A673 (cell line): Measurements from ENCODE around the gene SPON2. TPM values are rescaled to one million over a fixed set of nuclear protein-coding genes. Genes with fewer than 3 reads are reported as not detected.
A peak's percentile ranks its signal among the peaks of the same experiment; 100 is the strongest.

Experiments
- Bru-seq: library from RNA; stranded (reverse); fragments of 400-500 nt; gene quantifications from one replicate; lab custom pipeline; 2021; lab: Mats Ljungman, UMichigan
- BruChase-seq, 2 experiments: library from RNA; stranded (reverse); fragments of 400-500 nt; gene quantifications; one replicate each; lab custom pipeline; 2021; lab: Mats Ljungman, UMichigan
- BruUV-seq: library from RNA; stranded (reverse); fragments of 400-500 nt; replicated peaks from 2 replicates; lab custom pipeline; 2021; lab: Mats Ljungman, UMichigan
- CTCF ChIA-PET: fragments of 300-600 bp; sonication (Branson Sonifier 250); formaldehyde crosslinking; loops from one replicate; lab custom pipeline; 2022; ENCODE audit warnings: antibody characterized with exemption; lab: Charles Lee
- POLR2A ChIA-PET: fragments of 300-600 bp; sonication (Branson Sonifier 250); formaldehyde crosslinking; loops from one replicate; lab custom pipeline; 2022; ENCODE audit warnings: antibody characterized with exemption; ENCODE audit not compliant: low non-redundant PET; lab: Charles Lee
- DNase-seq: peaks from one replicate; pipeline ENCODE4 v3.0.0-alpha.2; 2015; ENCODE audit warnings: low spot score
- H3K27ac ChIP-seq: fragments of 200-600 bp; sonication (generic); 2 replicates; pipeline ENCODE4 v1.5.1; 2016; ENCODE audit warnings: mixed run types, low read depth, mild to moderate bottlenecking, mixed read lengths, antibody characterized with exemption, low read length; ENCODE audit not compliant: poor library complexity, severe bottlenecking
- H3K27me3 ChIP-seq: fragments of 200-600 bp; sonication (generic); replicated peaks from 2 replicates; pipeline ENCODE4 v1.6.1; 2017; ENCODE audit warnings: mixed run types, low read depth, mild to moderate bottlenecking, mixed read lengths, antibody characterized with exemption, low read length; ENCODE audit not compliant: insufficient read depth, poor library complexity
- H3K36me3 ChIP-seq: fragments of 200-600 bp; sonication (generic); 2 replicates; pipeline ENCODE4 v1.6.1; 2016; ENCODE audit warnings: mixed run types, mild to moderate bottlenecking, mixed read lengths, antibody characterized with exemption, low read length; ENCODE audit not compliant: insufficient read depth, poor library complexity, severe bottlenecking
- H3K4me1 ChIP-seq: fragments of 200-600 bp; sonication (generic); 2 replicates; pipeline ENCODE4 v1.6.1; 2017; ENCODE audit warnings: mixed run types, mild to moderate bottlenecking, mixed read lengths, antibody characterized with exemption, low read length; ENCODE audit not compliant: insufficient read depth, poor library complexity, severe bottlenecking
- H3K4me3 ChIP-seq: fragments of 200-600 bp; sonication (generic); 2 replicates; pipeline ENCODE4 v1.5.1; 2016; ENCODE audit warnings: low read depth, mixed run types, mild to moderate bottlenecking, mixed read lengths, low read length; ENCODE audit not compliant: poor library complexity, severe bottlenecking
- H3K9me3 ChIP-seq: fragments of 200-600 bp; sonication (generic); 2 replicates; pipeline ENCODE4 v1.6.1; 2016; ENCODE audit warnings: mixed run types, low read depth, mild to moderate bottlenecking, mixed read lengths, antibody characterized with exemption, low read length; ENCODE audit not compliant: poor library complexity, severe bottlenecking
- CTCF ChIP-seq: fragments of 300-800, 200-600 bp; sonication (generic); conservative IDR thresholded peaks from 2 replicates; pipeline ENCODE4 v1.5.1; 2017; ENCODE audit warnings: low read depth, mild to moderate bottlenecking, antibody characterized with exemption, low read length, moderate library complexity, mixed read lengths
- EZH2 ChIP-seq: fragments of 200-600 bp; sonication (generic); IDR thresholded peaks from 2 replicates; pipeline ENCODE4 v1.6.1; 2017; ENCODE audit warnings: borderline replicate concordance, low read depth, mild to moderate bottlenecking, mixed read lengths, antibody characterized with exemption, low read length; ENCODE audit not compliant: poor library complexity, severe bottlenecking
- intact Hi-C: fragments of 100-400 bp; cut with micrococcal nuclease; formaldehyde crosslinking; loops from one replicate; pipeline ENCODE4 v1.10.0; 2022; ENCODE audit not compliant: unreplicated experiment
- long read RNA-seq: library from polyadenylated mRNA; stranded (forward); transcript quantifications from one replicate; pipeline ENCODE4 v2.0.0, GENCODE V29; 2022
- total RNA-seq: library from RNA; stranded (reverse); gene quantifications from 2 replicates; pipeline ENCODE4 v1.2.3, GENCODE V29; 2021

SPON2 gene
- total RNA-seq (2.3 and 4.8 TPM in 2 replicates), Bru-seq, nascent RNA (percentile 36 among the genes with signal in this experiment), BruChase-seq, experiment 1, labeled RNA remaining after a 2-hour chase (percentile 35 among the genes with signal in this experiment), BruChase-seq, experiment 2, labeled RNA remaining after a 6-hour chase (percentile 48 among the genes with signal in this experiment)
- long read RNA-seq, partial matches to known transcripts, result 0 of 3 reads
- long read RNA-seq, other reads (novel, unspliced or antisense), result 3 of 3 reads

GRCh38 chr4:1172228-1172851, at the start of gene SPON2:
TSS of gene SPON2 (minus strand) at chr4:1172583.
- ChIA-PET CTCF (no interaction called here), POLR2A (no interaction called here)
- H3K4me1 ChIP-seq, result peaks cover 4% of the 10 kb centered on the region
- intact Hi-C loops, result no loop called here
- no peak within 1 kb of the TSS for H3K27ac ChIP-seq
- H3K9me3 ChIP-seq, result no peaks in the 10 kb centered on the region
- no peak within 1 kb of the TSS for H3K4me3 ChIP-seq
- H3K27me3 ChIP-seq, result peaks cover 38% of the 10 kb centered on the region
- no TSS peak for BruUV-seq
- no peaks in the 10 kb centered on the region for H3K36me3 ChIP-seq
- DNase-seq, result no peak
- TF ChIP-seq EZH2 (peak; percentile 98), CTCF (no peak)

GRCh38 chr4:1221155-1221870, 48.9 kb upstream of the SPON2 start:
- CTCF ChIA-PET, result interaction anchor here (0.6 kb wide), 1 partner anchor 292 kb away, joined by 3 read pairs; no protein-coding TSS in a partner anchor
- POLR2A ChIA-PET, result no interaction called here
- no peaks in the 10 kb centered on the region for H3K27me3 ChIP-seq
- no peak for DNase-seq
- intact Hi-C loops, result no loop called here
- H3K4me1 ChIP-seq, result no peaks in the 10 kb centered on the region
- H3K36me3 ChIP-seq, result peaks cover 59% of the 10 kb centered on the region
- TF ChIP-seq EZH2 (no peak), CTCF (no peak)
- BruUV-seq, result no TSS peak
- H3K9me3 ChIP-seq, result no peaks in the 10 kb centered on the region
- no peak overlapping the region for H3K4me3 ChIP-seq
- H3K27ac ChIP-seq, result no peak overlapping the region

- H3K27ac ChIP-seq, result no peak overlapping the region
- H3K4me3 ChIP-seq, result no peak overlapping the region
- no TSS peak for BruUV-seq
- peaks cover 59% of the 10 kb centered on the region for H3K36me3 ChIP-seq
- H3K9me3 ChIP-seq, result no peaks in the 10 kb centered on the region
- TF ChIP-seq EZH2 (no peak), CTCF (no peak)
- intact Hi-C loops, result no loop called here
- H3K4me1 ChIP-seq, result no peaks in the 10 kb centered on the region
- POLR2A ChIA-PET, result no interaction called here
- no peak for DNase-seq
- CTCF ChIA-PET, result no interaction called here
- H3K27me3 ChIP-seq, result no peaks in the 10 kb centered on the region
Measured at GRCh38 chr4:1220566-1220965, 48.2 kb upstream of the SPON2 start.
